PC-9 (cell line): Measurements from ENCODE around the gene GALC.

Source experiments
- EZH2 ChIP-seq: fragments of 200-600 bp; sonication (generic); IDR thresholded peaks from 2 replicates; pipeline ENCODE4 v1.8.0; 2017; ENCODE audit warnings: antibody characterized with exemption, low read depth
- TF ChIP-seq, protein P1 (sequence below): fragments of 200-600 bp; sonication (generic); conservative IDR thresholded peaks from 2 replicates; pipeline ENCODE4 v1.6.1; 2017; ENCODE audit warnings: mixed run types, antibody characterized with exemption, mild to moderate bottlenecking, moderate library complexity

DNA sequence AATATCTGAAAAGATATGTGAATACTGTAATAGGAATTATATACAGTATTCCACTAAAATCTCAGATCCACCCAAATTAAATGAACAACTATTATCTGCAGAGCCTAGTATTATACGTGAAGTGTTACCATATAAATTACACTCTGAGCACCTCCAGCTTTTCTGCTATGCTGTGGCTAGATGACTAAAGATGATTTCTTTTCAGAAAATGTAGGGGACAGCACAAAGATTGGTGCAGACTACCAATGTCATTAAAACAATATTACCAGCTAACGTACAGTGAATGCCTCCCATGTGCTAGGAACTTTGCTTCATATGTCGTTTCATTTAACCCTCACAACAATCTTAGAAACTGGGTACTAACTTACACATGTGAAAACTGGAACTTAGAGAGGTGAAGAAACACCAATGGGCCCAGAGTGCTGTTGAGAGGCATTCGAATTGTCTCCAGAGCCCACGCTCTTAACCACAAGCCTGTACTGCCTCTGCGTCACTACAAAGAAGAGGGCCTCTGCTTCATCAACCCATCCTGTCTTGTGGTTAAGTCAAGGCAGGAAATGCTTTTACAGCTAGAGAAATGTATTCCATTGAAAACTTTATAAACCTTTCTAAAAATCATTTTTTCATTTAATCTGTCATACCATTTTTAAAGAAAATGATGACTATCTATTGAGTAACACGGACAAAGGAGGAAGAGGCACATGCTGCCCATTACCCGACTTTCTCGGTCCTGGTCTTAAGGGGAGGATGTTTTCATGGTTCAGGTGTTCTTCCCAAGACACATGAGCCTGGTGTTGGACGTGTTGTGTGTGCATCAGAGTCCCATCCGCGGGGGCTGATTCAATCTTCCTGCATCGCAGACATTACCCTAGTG is 13.2 kb upstream of the GALC start:
- TF ChIP-seq EZH2 = no peak
- TF ChIP-seq, protein P1, sequence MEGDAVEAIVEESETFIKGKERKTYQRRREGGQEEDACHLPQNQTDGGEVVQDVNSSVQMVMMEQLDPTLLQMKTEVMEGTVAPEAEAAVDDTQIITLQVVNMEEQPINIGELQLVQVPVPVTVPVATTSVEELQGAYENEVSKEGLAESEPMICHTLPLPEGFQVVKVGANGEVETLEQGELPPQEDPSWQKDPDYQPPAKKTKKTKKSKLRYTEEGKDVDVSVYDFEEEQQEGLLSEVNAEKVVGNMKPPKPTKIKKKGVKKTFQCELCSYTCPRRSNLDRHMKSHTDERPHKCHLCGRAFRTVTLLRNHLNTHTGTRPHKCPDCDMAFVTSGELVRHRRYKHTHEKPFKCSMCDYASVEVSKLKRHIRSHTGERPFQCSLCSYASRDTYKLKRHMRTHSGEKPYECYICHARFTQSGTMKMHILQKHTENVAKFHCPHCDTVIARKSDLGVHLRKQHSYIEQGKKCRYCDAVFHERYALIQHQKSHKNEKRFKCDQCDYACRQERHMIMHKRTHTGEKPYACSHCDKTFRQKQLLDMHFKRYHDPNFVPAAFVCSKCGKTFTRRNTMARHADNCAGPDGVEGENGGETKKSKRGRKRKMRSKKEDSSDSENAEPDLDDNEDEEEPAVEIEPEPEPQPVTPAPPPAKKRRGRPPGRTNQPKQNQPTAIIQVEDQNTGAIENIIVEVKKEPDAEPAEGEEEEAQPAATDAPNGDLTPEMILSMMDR = no peak
